T47D (cell line): ENCODE data around the gene OPN1MW3.
"Not testable (repeated sequence)": the region's sequence is repeated elsewhere in the genome, so short reads cannot be mapped to it uniquely, and the experiment has no call there.

ENCODE experiments used
- DNase-seq, 2 experiments: peaks; one replicate each; pipeline versions ENCODE4 v3.0.0 to v3.0.0-alpha.2; 2011 to 2012; ENCODE audit warnings: low read depth in 1 of 2, low spot score in 1 of 2
- in situ Hi-C: cut with HindIII; loops from 2 replicates; pipeline ENCODE4 v1.10.0; 2016; ENCODE audit warnings: low sequenced_read_pairs, low pct_unique_long_range_greater_than_20kb

Gene OPN1MW3

GRCh38 chrX:154257282-154257681, at the start of gene OPN1MW3:
Gene OPN1MW3, plus strand, starts transcription at chrX:154257582. Its CDS starts 38 bp downstream, at chrX:154257620.
- in situ Hi-C loops, DNase-seq: not testable (repeated sequence)

GRCh38 chrX:154209670-154210418, 47.5 kb upstream of the OPN1MW3 start:
- in situ Hi-C loops, DNase-seq: not testable (repeated sequence)

GRCh38 chrX:154211057-154211456, 46.3 kb upstream of the OPN1MW3 start:
- in situ Hi-C loops, DNase-seq: not testable (repeated sequence)

GRCh38 chrX:154211499-154211898, 45.9 kb upstream of the OPN1MW3 start:
- DNase-seq, in situ Hi-C loops: not testable (repeated sequence)

GRCh38 chrX:154219456-154219855, 37.9 kb upstream of the OPN1MW3 start, which contains the start of gene OPN1MW2:
Gene OPN1MW2, plus strand, starts transcription at chrX:154219756. Its CDS starts 60 bp downstream, at chrX:154219816.
- DNase-seq, in situ Hi-C loops: not testable (repeated sequence)

GRCh38 chrX:154225292-154225691, 32.1 kb upstream of the OPN1MW3 start:
- DNase-seq, in situ Hi-C loops: not testable (repeated sequence)

- in situ Hi-C loops, DNase-seq: not testable (repeated sequence)
These were observed 30.7 kb upstream of the OPN1MW3 start for GRCh38 chrX:154226706-154227105.

- in situ Hi-C loops, DNase-seq: not testable (repeated sequence)
These were observed 25.9 kb upstream of the OPN1MW3 start for GRCh38 chrX:154231443-154231842.

- in situ Hi-C loops, DNase-seq: not testable (repeated sequence)
These were observed 23.8 kb upstream of the OPN1MW3 start for GRCh38 chrX:154233620-154234019.

- in situ Hi-C loops, DNase-seq: not testable (repeated sequence)
These were observed 18.3 kb upstream of the OPN1MW3 start for GRCh38 chrX:154238939-154239559.

GRCh38 chrX:154239982-154240503, 17.3 kb upstream of the OPN1MW3 start:
- DNase-seq, in situ Hi-C loops: not testable (repeated sequence)

GRCh38 chrX:154247377-154248045, 9.9 kb upstream of the OPN1MW3 start:
- in situ Hi-C loops, DNase-seq: not testable (repeated sequence)

- in situ Hi-C loops, DNase-seq: not testable (repeated sequence)
These were observed 9.3 kb upstream of the OPN1MW3 start for GRCh38 chrX:154248076-154248475.

GRCh38 chrX:154258711-154259110, 1.3 kb downstream of the OPN1MW3 start:
- in situ Hi-C loops, DNase-seq: not testable (repeated sequence)

GRCh38 chrX:154263072-154263471, 5.7 kb downstream of the OPN1MW3 start:
- in situ Hi-C loops, DNase-seq: not testable (repeated sequence)

- in situ Hi-C loops, DNase-seq: not testable (repeated sequence)
These were observed 11.9 kb downstream of the OPN1MW3 start for GRCh38 chrX:154269245-154269644.

- DNase-seq, in situ Hi-C loops: not testable (repeated sequence)
These were observed 27.3 kb downstream of the OPN1MW3 start for GRCh38 chrX:154284489-154285338.
